NCI-H2171 (cell line): Measurements from ENCODE around the gene DEFB124.
"Not testable (repeated sequence)": the region's sequence is repeated elsewhere in the genome, so short reads cannot be mapped to it uniquely, and the experiment has no call there.

Experiments
- DNase-seq: peaks from one replicate; lab custom pipeline; 2025; lab: John Stamatoyannopoulos, UW

Gene DEFB124

DNA sequence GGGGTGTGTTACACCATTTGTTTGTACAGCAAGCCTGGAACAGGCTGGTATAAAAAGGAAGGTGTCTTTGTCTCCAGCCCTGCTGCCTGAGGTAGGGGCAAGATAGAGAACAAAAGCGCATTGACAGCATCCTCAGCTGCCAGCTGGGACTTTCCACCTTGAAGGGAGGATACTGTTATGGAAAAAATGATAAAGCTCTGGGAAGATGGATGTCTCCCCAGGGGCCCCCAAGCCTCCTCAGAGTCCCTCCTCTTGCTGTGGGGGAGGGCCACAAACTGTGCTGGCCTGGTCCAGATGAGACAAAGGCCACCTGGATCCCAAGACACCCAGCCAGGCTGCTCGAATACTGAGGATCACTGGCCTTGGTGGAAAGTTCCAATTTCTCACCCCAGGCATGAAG is 13.2 kb upstream of the DEFB124 start:
- no peak for DNase-seq

DNA sequence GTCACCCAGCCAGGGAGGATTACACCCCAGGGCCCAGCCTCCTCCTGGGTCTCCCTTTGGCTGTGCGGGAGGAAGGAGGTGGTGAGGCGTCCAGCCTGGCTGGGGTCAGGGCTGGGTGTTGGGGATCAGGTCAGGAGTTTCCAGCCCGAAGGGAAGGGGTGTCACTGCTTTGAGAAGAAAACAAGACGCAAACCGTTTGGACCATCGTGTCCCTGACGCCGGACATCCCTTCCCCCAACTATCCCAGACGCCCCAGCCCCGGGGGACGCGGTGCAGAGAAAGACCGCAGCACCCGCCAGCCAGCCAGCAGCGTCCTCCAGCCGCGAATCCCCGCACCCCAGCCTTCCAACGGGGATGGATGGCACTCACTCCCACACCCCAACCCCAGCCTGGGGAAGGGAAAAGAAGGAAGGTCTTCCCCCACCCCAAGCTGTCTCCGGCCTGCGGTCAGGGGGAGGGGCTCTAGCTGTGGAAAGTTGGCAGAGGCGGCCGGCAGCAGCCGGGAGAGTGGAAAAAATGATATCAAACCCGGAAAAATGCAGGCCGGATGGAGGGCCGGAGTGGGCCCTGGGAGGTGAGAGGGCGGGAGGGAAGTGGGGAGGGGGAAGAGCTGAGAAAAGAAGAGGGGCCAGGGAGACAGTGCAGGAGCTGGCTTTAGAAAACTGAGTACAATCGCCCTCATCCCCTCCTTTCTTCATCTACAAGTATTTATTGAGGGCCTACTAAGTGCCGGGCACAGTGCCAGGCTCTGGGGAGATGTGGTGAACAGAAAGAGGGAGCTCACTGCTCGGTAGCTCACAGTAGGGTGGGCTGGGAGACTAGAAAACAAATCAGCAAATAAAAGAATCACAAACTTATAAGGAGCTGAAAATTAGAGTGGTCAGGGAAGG is 10.8 kb upstream of the DEFB124 start:
- no peak for DNase-seq

DNA sequence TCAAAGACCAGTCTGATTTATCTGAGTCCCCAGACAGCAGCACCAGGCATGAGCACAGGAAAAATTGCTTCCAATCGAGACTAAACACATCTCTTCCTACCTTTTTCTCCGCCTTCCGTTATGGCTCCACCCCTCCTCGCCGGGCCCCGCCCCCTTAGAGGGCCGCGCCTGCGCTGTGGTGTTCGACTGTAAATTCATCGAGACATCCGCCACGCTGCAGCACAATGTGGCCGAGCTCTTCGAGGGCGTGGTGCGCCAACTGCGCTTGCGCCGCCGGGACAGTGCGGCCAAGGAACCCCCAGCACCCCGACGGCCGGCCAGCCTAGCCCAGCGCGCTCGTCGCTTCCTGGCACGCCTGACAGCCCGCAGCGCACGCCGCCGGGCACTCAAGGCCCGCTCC is 9.1 kb upstream of the DEFB124 start:
- no peak for DNase-seq

DNA sequence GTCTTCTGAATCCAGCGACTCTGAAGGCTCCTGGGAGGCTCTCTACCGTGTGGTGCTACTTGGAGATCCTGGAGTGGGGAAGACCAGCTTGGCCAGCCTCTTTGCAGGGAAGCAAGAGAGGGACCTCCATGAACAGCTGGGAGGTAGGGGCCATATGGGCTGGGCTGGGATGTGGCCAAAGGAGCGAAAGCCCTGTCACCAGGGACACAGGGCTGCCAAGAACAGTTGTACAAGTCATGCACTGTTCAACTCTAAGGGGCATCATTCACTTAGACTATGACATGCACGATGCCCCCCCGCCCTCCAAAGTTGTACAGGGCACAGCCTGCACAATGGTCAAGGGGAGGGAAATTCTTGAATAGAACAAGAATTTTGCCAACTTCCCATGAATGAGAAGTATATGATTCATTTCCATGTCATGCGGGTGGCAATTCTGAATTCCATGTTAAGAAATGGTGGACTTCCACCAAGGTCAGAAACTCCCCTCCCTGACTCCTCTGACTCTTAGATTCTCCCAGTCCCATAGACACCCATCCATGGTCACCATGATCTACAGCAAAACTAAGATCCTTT is 1.8 kb upstream of the DEFB124 start:
- DNase-seq, result no peak

DNA sequence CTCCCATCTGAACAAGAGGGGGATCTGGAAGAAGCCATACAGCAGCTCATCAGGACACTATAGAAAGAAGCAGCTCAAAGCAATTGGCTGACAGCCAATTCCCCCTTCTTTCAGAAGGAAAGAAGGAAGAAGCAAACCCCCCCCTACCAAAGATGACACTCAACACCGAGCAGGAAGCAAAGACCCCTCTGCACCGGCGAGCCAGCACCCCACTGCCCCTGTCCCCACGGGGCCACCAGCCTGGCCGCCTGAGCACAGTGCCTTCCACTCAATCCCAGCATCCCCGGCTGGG is 1.3 kb upstream of the DEFB124 start:
- DNase-seq, result no peak

DNA sequence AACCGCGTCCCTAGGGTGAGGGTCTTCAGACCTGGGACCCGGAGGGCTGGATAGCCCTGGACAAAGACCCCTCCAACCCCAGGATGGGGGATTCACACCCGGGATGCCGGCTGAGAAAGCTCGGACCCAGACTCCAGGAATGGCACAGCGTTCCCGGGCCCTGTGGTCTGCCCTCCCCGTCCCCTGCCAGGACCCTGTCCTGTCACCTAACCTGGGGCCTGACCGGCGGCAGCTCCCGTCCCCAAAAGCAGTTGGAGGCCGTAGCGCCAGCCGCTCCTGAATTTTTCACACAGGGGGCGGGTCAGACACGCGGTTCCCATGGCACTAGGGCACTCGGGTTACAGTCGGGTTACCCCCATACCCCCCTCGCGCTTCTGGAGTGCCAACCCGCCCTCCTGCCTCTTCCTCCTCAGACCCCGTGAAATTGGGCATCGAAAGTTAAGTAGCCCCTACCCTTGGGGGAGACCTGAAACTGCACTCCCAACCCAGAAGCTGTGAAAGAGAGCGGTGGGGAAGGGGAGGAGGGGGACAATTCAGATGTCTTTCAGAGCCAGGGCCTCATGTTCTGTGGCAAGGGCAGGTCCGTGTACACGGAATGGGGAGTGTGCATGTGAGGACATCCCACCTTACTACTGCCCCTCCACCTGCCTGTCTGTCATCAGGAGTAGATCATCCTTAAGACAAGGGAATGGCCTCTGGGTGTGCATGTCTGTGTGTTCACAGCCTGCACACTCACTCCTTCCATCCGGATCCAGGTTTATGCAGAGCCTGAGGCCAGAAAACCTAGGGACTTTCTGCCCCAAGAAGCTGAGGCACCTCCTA is 756 bp upstream of the DEFB124 start:
- no peak for DNase-seq

DNA sequence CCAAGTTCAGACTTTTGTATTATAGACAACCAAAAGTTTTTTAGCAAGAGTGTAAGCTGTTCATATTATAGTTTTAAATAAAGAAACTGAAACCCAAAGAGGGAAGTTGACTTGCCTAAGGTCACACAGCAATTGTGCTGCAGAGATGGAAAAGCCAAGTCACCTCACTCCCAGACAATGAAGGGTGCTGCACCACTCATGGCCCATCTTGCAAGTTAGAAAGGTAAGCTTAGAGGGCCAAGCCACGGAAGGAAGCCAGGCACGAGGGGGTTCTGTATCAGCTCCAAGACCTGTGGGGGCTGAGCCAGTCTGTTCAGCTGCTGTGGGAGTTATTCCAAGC is 860 bp downstream of the DEFB124 start:
- DNase-seq, result no peak

DNA sequence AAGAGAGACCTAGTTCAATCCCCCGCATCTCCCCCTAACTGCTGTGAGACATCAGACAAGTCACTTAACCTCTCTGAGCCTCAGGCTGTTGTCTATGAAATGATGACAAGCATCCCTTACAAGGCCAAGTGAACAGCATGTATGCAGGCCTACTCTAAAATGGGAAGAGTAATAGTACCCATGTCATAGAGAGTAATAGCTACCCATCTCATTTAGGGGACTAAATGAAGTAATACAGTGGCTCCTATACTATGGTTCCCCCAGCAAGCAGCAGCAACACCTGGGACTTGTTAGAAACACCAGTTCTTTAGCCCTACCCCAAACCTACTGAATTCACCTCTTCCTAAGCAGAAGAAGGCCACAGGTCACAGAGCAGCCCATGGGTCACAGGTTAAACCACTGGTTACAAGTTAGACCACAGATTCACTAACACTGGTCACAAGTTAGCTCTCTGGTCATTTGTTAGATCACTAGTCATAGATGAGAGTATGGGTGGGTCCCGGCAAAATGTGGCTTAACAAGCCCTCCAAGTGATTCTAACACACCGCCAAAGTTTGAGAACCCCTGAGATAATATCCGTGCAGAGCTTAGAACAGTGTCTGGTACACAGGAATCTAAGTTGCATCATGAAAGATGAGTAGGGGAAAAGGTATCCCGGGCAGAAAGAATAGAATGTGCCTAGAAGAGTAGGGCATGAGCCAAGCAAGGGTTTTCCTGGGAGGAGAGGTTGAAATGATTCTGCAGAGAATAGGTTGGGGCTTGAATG is 1.4 kb downstream of the DEFB124 start:
- no peak for DNase-seq

DNA sequence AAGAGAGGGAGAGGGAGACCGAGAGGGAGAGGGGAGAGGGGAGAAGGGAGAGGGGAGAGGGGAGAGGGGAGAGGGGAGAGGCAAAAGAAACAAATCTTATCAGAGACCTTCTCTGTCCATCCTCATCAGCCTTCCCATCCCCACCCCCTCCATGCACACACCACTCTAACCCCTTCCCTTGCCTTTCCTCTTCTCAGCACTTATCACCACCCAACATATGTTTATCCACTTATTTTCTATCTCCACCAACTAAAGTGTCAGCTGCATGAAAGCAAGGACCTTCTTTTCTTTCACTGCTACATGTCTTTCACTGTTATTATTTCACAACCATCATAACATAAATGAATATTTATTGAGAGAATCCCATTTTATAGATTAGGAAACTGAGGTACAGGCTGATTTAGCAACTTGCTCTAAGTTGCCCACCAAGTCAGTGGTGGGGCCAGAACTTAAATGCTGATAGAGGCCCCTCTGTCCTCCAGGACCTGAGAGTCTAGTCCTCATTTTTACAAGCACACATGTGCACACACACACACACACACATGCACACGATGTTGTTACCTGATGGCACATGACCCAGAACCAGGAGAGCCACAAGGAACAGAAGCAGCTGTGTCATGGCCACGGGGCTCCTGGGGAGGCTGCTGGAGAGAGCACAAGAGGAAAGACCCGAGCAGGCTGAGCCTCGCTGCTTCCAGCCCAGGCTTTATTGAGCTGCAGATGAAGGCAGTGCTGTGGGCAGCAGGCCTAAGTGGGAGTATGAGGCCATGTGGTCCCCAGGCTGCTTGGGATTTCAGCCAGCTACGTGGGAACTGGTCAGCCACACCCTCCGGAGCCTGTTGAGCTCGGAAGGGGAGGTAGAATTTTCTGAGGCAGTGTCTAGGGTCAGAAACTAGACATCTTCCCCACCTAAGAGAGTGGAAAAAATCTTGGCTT is 2.3 kb downstream of the DEFB124 start:
- DNase-seq, result no peak

DNA sequence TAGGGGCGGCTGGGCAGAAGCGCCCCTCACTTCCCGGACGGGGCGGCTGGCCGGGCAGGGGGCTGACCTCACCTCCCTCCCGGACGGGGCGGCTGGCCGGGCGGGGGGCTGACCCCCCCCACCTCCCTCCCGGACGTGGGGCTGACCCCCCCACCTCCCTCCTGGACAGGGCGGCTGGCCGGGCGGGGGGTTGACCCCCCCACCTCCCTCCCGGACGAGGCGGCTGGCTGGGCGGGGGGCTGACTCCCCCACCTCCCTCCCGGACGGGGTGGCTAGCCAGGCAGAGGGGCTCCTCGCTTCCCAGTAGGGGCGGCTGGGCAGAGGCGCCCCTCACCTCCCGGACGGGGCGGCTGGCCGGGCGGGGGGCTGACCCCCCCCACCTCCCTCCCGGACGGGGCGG is 4.0 kb downstream of the DEFB124 start:
- DNase-seq, result not testable (repeated sequence)

DNA sequence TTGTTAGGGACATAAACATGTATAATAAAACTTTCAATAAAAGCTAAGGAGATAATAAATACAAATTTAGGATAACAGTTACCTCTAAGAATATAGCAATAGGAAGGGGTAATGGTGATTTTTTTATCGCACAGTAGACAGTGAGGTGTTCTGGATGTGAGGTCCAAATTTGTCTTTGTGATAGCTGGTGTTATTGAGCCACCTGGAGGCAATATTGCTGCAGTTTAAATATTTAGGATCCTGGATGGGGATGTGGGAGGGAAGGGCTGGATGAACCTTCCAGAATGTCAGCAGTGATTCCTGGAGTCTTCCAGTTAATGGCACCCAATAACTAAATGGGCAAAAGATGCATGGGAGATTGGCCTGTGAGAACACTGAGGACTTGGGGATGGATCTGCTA is 20.6 kb downstream of the DEFB124 start:
- DNase-seq, result no peak

DNA sequence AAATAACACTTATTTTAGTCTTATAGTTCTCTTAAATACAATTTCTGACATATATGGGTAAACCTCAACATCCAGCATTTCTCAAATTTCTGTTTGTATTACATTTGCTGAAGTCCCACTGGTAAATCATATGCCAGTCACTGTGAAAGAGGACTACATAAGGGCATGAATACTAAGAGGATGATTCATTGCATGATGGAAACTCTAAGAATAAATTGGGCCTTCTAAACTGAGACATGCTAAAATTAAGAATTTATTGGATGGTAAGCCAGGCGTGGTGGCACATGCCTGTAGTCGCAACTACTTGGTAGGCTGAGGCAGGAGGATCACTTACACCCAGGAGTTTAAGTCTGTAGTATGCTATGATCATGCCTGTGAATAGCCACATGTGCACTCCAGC is 22.4 kb downstream of the DEFB124 start:
- no peak for DNase-seq

DNA sequence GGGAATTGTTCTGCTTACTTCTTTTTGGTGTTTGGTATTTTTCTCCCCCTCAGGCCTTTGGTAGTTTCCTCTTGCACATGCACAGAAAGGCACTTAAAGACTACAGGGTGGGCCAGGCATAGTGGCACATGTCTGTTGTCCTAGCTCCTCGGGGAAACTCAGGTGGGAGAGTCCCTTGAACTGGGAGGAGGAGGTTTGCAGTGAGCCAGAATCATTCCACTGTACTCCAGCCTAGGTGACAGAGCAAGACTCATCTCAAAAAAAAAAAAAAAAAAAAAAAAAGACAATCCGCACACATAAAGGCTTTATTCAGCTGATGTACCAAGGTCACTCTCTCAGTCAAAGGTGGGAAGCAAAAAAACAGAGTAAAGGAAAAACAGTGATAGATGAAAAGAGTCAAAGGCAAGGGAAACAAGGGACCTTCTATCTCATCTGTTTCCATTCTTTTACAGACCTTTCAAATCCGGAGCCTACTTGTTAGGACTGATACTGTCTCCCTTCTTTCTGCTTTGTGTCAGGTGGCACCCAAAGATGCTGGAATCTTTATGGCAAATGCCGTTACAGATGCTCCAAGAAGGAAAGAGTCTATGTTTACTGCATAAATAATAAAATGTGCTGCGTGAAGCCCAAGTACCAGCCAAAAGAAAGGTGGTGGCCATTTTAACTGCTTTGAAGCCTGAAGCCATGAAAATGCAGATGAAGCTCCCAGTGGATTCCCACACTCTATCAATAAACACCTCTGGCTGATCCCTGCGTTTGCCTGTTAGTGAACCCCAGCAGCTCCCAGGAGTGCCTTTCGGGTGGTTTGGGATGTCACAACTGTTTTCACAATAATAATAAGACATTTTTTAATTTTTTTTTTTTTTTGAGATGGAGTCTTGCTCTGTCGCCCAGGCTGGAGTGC is 25.2 kb downstream of the DEFB124 start:
- DNase-seq, result no peak

DNA sequence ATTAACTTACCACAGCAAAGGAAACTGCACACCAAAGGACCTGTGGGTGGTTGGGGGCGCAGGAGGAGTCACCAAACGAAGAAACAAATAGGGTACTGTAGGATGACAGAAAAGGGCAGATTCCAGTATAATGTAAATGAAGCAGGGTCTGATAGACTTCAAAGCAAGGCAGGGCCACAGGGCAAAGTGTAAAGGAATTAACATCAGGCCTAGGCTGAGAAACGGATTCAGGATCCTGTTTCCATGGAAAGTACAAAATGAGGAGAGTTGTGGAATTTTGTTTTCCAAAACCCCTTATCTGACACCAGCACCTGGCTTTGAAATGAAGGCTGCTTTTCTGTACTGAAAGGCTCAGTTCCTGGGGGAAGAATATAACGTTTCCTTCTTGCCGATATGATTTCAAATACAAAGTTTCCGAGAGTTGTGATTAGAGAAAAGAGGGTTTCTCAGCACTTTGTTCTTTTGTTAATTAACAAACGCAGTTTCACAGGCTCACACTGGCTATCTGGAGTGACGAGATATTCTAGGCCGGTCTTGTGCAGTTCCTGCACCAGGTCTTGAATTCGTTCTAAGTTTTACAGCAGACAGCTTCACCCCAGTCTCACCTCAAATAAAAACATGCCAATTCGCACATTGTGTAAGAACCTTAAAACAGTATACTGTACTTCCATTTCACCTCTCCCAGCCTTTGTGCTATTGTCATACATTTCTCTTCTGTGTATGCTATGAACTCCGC is 28.7 kb downstream of the DEFB124 start:
- DNase-seq, result no peak

DNA sequence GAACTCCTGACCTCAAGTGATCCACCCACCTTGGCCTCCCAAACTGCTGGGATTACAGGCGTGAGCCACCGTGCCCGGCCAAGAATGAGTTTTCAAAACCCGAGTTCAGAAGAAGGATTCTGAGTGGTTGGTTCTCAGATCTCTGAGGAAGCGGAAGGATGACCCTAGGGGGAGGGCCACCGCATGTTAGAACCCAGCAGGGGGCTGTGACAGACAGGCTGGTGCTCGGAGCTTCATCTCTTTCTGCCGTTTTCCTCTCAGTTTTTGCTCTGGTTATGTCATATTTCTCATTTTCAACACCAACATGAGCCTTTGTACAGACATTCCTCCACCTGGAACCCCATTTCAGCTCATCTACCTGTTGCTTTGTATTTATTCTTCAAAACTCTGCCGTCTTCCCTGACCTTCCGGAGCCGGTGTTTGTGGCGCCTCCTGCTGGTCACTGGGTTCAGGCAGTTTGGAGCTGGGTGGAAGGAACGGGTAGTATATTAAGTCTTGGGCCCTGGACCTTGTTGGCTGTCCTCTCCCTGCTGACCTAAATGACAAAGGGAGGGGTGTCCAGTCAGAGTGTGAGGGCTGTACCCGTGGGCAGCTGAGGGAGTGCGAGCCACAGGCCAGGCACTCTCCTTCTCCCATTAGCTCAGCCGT is 34.8 kb downstream of the DEFB124 start, which contains the start of gene DEFB123:
Gene DEFB123, plus strand, starts transcription at position 621 of the 648 bp plus-strand sequence. CDS start 67 bp downstream, outside the sequence.
- no peak for DNase-seq

DNA sequence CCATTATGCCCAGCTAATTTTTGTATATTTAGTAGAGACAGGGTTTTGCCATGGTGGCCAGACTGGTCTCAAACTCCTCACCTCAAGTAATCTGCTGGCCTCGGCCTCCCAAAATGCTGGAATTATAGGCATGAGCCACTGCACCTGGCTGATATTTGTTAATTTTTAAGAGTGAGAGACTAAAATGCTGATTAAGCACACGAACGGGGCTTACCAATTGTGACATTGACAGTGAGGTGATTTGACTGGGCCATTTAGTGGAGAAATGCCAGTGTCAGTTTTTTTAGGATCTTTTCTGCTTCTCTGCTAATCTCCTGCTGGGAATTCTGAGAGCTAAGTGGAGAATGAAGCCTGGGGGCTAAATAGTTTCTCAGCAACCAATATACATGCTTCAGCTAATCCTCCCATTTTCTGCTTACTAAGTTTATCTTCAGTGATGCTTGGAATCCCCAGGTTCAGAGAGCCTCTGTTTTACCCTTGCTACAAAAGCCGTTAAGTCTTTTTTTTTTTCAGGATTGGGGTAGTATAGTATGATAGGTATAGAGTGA is 44.3 kb downstream of the DEFB124 start:
- DNase-seq, result no peak

DNA sequence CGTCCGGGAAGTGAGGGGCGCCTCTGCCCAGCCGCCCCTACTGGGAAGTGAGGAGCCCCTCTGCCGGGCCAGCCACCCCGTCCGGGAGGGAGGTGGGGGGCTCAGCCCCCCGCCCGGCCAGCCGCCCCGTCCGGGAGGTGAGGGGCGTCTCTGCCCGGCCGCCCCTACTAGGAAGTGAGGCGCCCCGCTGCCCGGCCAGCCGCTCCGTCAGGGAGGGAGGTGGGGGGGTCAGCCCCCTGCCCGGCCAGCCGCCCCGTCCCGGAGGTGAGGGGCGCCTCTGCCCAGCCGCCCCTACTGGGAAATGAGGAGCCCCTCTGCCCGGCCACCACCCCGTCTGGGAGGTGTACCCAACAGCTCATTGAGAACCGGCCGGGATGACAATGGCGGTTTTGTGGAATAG is 47.4 kb downstream of the DEFB124 start:
- not testable (repeated sequence) for DNase-seq

DNA sequence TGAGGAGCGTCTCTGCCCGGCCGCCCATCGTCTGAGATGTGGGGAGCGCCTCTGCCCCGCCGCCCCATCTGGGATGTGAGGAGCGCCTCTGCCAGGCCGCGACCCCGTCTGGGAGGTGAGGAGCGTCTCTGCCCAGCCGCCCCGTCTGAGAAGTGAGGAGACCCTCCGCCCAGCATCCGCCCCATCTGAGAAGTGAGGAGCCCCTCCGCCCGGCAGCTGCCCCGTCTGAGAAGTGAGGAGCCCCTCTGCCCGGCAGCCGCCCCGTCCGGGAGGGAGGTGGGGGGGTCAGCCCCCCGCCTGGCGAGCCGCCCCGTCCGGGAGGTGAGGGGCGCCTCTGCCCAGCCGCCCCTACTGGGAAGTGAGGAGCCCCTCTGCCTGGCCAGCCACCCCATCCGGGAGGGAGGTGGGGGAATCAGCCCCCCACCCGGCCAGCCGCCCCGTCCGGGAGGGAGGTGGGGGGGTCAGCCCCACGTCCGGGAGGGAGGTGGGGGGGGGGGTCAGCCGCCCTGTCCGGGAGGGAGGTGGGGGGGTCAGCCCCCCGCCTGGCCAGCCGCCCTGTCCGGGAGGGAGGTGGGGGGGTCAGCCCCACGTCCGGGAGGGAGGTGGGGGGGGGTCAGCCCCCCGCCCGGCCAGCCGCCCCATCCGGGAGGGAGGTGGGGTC is 47.9 kb downstream of the DEFB124 start:
- not testable (repeated sequence) for DNase-seq
